SK-N-SH (cell line): ENCODE data around the gene ARHGEF10L. TPM values are rescaled to one million over a fixed set of nuclear protein-coding genes. Genes with fewer than 3 reads are reported as not detected.
A peak's percentile ranks its signal among the peaks of the same experiment; 100 is the strongest.

Experiments
- CTCF ChIA-PET: fragments of 300-600, 350-600 bp; formaldehyde crosslinking; extraction: SDS; loops from one replicate; lab custom pipeline; 2021; lab: Yijun Ruan, JAX
- POLR2A ChIA-PET: fragments of 350-600 bp; sonication (Branson Sonifier 250); formaldehyde crosslinking; extraction: SDS; loops from one replicate; lab custom pipeline; 2020; ENCODE audit warnings: antibody characterized with exemption, inconsistent platforms; lab: Yijun Ruan, JAX
- DNase-seq: peaks from one replicate; pipeline ENCODE4 v3.0.0; 2012
- H2AFZ ChIP-seq: fragments of 200-600 bp; sonication (generic); 2 replicates; pipeline ENCODE4 v1.8.1; 2016; ENCODE audit warnings: antibody characterized with exemption, mild to moderate bottlenecking, low read depth
- H3F3A ChIP-seq: fragments of 200-600 bp; sonication (generic); replicated peaks from 2 replicates; pipeline ENCODE3; 2016; ENCODE audit warnings: antibody characterized with exemption, mild to moderate bottlenecking; ENCODE audit not compliant: insufficient read depth
- H3K27ac ChIP-seq, 2 experiments: fragments of 200-500 bp in 1 of 2; fragments of 200-600 bp in 1 of 2; sonication (Bioruptor generic) in 1 of 2; sonication (generic), shearing (Covaris generic) in 1 of 2; 2 replicates each; pipeline versions ENCODE4 v1.5.1 to v1.6.1; 2014 to 2016; ENCODE audit warnings: low read depth in 2 of 2, inconsistent platforms in 1 of 2, low read length in 1 of 2, mild to moderate bottlenecking in 1 of 2, mixed read lengths in 1 of 2
- H3K27me3 ChIP-seq: fragments of 200-600 bp; sonication (generic), shearing (Covaris generic); 2 replicates; pipeline ENCODE4 v1.6.1; 2016; ENCODE audit warnings: mixed run types; ENCODE audit not compliant: insufficient read depth
- H3K36me3 ChIP-seq, 2 experiments: fragments of 200-500 bp in 1 of 2; fragments of 200-600 bp in 1 of 2; sonication (Bioruptor generic) in 1 of 2; sonication (generic) in 1 of 2; replicated peaks in 1 of 2; 2 replicates each; pipeline versions ENCODE3 to v1.5.1; 2014 to 2016; ENCODE audit warnings: low read length in 1 of 2, mild to moderate bottlenecking in 1 of 2; ENCODE audit not compliant: insufficient read depth in 2 of 2, control insufficient read depth in 1 of 2
- H3K4me1 ChIP-seq, 2 experiments: fragments of 200-500 bp in 1 of 2; fragments of 200-600 bp in 1 of 2; sonication (Bioruptor generic) in 1 of 2; sonication (generic), shearing (Covaris generic) in 1 of 2; 2 replicates each; pipeline versions ENCODE4 v1.5.1 to v1.6.1; 2014 to 2016; ENCODE audit warnings: low read depth in 1 of 2, low read length in 1 of 2, mixed run types in 1 of 2; ENCODE audit not compliant: insufficient read depth in 2 of 2, control insufficient read depth in 1 of 2
- H3K4me2 ChIP-seq: fragments of 200-600 bp; sonication (generic), shearing (Covaris generic); 2 replicates; pipeline ENCODE4 v1.6.1; 2017; ENCODE audit warnings: mixed run types
- H3K4me3 ChIP-seq, 2 experiments: fragments of 200-500 bp in 1 of 2; fragments of 200-600 bp in 1 of 2; sonication (Bioruptor generic) in 1 of 2; sonication (generic), shearing (Covaris generic) in 1 of 2; 2 replicates each; pipeline versions ENCODE4 v1.5.1 to v1.8.1; 2014 to 2016; ENCODE audit warnings: low read depth in 2 of 2, inconsistent platforms in 1 of 2, low read length in 1 of 2, mild to moderate bottlenecking in 1 of 2, mixed read lengths in 1 of 2, moderate library complexity in 1 of 2
- H3K79me2 ChIP-seq: fragments of 200-600 bp; sonication (generic); 2 replicates; pipeline ENCODE4 v1.8.1; 2017; ENCODE audit warnings: mild to moderate bottlenecking; ENCODE audit not compliant: insufficient read depth
- H3K9ac ChIP-seq: fragments of 200-600 bp; sonication (generic); 2 replicates; pipeline ENCODE4 v1.6.1; 2017; ENCODE audit warnings: mixed run types
- H3K9me2 ChIP-seq: fragments of 200-600 bp; sonication (generic); 2 replicates; pipeline ENCODE4 v1.6.1; 2017; ENCODE audit warnings: mixed run types
- H3K9me3 ChIP-seq: fragments of 200-600 bp; sonication (generic); 2 replicates; pipeline ENCODE4 v1.6.1; 2017; ENCODE audit warnings: mixed run types, mild to moderate bottlenecking, moderate library complexity
- H4K20me1 ChIP-seq: fragments of 200-600 bp; sonication (generic); 2 replicates; pipeline ENCODE4 v1.6.1; 2017; ENCODE audit warnings: mild to moderate bottlenecking, mixed run types; ENCODE audit not compliant: insufficient read depth
- CHD2 ChIP-seq: fragments of 150-350 bp; IDR thresholded peaks from 2 replicates; pipeline ENCODE4 v1.6.1; 2018; ENCODE audit warnings: low read length; ENCODE audit not compliant: partially characterized antibody
- ELF1 ChIP-seq: IDR thresholded peaks from 2 replicates; pipeline ENCODE4 v1.4.0; 2012
- EZH2phosphoT487 ChIP-seq: fragments of 200-600 bp; sonication (generic); IDR thresholded peaks from 2 replicates; pipeline ENCODE4 v1.6.1; 2017; ENCODE audit warnings: low read depth, mixed run types, mild to moderate bottlenecking, antibody characterized with exemption, moderate library complexity, borderline replicate concordance
- FOSL2 ChIP-seq: IDR thresholded peaks from 2 replicates; pipeline ENCODE4 v1.4.0; 2012; ENCODE audit warnings: low read depth, mild to moderate bottlenecking, moderate library complexity, borderline replicate concordance
- FOXJ3 ChIP-seq: sonication (generic); formaldehyde crosslinking; IDR thresholded peaks from 2 replicates; pipeline ENCODE4 v1.5.1; 2020; ENCODE audit warnings: mild to moderate bottlenecking, missing genetic modification reagents
- GABPA ChIP-seq: IDR thresholded peaks from 2 replicates; pipeline ENCODE4 v1.4.0; 2012; ENCODE audit warnings: low read depth, mild to moderate bottlenecking
- JUND ChIP-seq: IDR thresholded peaks from 2 replicates; pipeline ENCODE4 v1.4.0; 2012
- MAX ChIP-seq: IDR thresholded peaks from 2 replicates; pipeline ENCODE4 v1.4.0; 2012; ENCODE audit warnings: low read depth
- MXI1 ChIP-seq: IDR thresholded peaks from 2 replicates; pipeline ENCODE4 v1.6.1; 2012; ENCODE audit warnings: mild to moderate bottlenecking, low read depth, low read length, improper control_type of control experiment
- NRF1 ChIP-seq: IDR thresholded peaks from 2 replicates; pipeline ENCODE4 v1.6.1; 2012; ENCODE audit warnings: low read depth, mild to moderate bottlenecking, low read length
- RCOR1 ChIP-seq: fragments of 150-350 bp; IDR thresholded peaks from 2 replicates; pipeline ENCODE4 v1.6.1; 2017; ENCODE audit warnings: antibody characterized with exemption, low read length
- TCF12 ChIP-seq: IDR thresholded peaks from 2 replicates; pipeline ENCODE4 v1.4.0; 2012
- TEAD4 ChIP-seq: IDR thresholded peaks from 2 replicates; pipeline ENCODE4 v1.4.0; 2012; ENCODE audit warnings: mild to moderate bottlenecking, borderline replicate concordance; ENCODE audit not compliant: insufficient read depth
- WGBS: methylation state at CpG from one replicate; pipeline ENCODE4 v1.1.6; 2017; ENCODE audit warnings: low lambda C conversion rate; 5-methylcytosine and 5-hydroxymethylcytosine counted together
- polyA plus RNA-seq, 3 experiments: library from polyadenylated mRNA; depleted of rRNA; stranded (reverse); fragments of >200 nt; gene quantifications; 2 replicates each; pipeline ENCODE4 v1.2.3, GENCODE V29; 2012
- TF ChIP-seq, protein P1 (sequence below): IDR thresholded peaks from 2 replicates; pipeline ENCODE4; 2012
- TF ChIP-seq, protein P2 (sequence below): fragments of 200-600 bp; sonication (generic); IDR thresholded peaks from 2 replicates; pipeline ENCODE4 v1.6.1; 2017; ENCODE audit warnings: antibody characterized with exemption, mild to moderate bottlenecking, moderate library complexity

The ARHGEF10L gene
- polyA plus RNA-seq, 1 of the 3 experiments (the other 2 are of a cell fraction): 12.5 TPM

DNA sequence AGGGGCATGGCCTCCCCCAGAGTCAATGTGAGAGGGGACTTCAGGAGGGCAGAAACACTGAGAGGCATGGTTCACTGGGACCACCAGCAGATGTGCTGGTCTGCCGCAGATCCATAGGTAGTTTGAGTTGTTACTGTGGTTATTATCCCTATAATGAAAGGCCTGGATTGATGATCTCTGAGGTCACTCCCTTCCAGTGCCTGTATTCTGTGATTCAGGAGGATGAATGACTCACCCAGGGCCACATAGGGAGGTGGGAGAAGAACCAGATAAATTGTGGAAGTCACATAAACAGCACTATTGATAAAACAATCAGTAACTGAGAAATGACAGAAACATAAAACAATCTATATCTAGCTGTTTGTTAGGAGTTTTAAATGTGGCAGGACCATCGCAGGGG, 193.0 kb downstream of the ARHGEF10L start:
- ChIA-PET CTCF (interaction anchor here (1.2 to 6.3 kb wide), 2 partner anchors 9 to 71 kb away, joined by 3 to 35 read pairs; no protein-coding TSS in a partner anchor), POLR2A (no interaction called here)
- H3K9me2 ChIP-seq: no peaks in the 10 kb centered on the region
- no peak overlapping the region for H3K27ac ChIP-seq
- H3K27me3 ChIP-seq: no peaks in the 10 kb centered on the region
- no peak overlapping the region for H3K4me3 ChIP-seq
- no peak overlapping the region for H2AFZ ChIP-seq
- no peak for TF ChIP-seq MAX
- TF ChIP-seq, protein P1, sequence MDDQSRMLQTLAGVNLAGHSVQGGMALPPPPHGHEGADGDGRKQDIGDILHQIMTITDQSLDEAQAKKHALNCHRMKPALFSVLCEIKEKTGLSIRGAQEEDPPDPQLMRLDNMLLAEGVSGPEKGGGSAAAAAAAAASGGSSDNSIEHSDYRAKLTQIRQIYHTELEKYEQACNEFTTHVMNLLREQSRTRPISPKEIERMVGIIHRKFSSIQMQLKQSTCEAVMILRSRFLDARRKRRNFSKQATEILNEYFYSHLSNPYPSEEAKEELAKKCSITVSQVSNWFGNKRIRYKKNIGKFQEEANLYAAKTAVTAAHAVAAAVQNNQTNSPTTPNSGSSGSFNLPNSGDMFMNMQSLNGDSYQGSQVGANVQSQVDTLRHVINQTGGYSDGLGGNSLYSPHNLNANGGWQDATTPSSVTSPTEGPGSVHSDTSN: no peak
- TF ChIP-seq EZH2phosphoT487: no peak
- TF ChIP-seq FOSL2: peak; percentile 60
- peak; percentile 28; the same call in 1 of the 2 replicates for TF ChIP-seq JUND
- no peak for TF ChIP-seq FOXJ3
- TF ChIP-seq MXI1: no peak
- no peak for TF ChIP-seq NRF1
- TF ChIP-seq TCF12: peak; percentile 53
- no peak for TF ChIP-seq ELF1
- TF ChIP-seq, protein P2, sequence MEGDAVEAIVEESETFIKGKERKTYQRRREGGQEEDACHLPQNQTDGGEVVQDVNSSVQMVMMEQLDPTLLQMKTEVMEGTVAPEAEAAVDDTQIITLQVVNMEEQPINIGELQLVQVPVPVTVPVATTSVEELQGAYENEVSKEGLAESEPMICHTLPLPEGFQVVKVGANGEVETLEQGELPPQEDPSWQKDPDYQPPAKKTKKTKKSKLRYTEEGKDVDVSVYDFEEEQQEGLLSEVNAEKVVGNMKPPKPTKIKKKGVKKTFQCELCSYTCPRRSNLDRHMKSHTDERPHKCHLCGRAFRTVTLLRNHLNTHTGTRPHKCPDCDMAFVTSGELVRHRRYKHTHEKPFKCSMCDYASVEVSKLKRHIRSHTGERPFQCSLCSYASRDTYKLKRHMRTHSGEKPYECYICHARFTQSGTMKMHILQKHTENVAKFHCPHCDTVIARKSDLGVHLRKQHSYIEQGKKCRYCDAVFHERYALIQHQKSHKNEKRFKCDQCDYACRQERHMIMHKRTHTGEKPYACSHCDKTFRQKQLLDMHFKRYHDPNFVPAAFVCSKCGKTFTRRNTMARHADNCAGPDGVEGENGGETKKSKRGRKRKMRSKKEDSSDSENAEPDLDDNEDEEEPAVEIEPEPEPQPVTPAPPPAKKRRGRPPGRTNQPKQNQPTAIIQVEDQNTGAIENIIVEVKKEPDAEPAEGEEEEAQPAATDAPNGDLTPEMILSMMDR: no peak
- WGBS: 27% methylated on average over 2 of the region's 2 CpGs
- H3K4me2 ChIP-seq: no peak overlapping the region
- H3K79me2 ChIP-seq: no peaks in the 10 kb centered on the region
- H3K4me1 ChIP-seq: peaks cover 0 to 18% of the 10 kb centered on the region in 2 experiments; a peak in 1 of 4 replicates
- no peaks in the 10 kb centered on the region for H3K9me3 ChIP-seq
- H3F3A ChIP-seq: no peaks in the 10 kb centered on the region
- no peaks in the 10 kb centered on the region for H3K36me3 ChIP-seq
- no peaks in the 10 kb centered on the region for H4K20me1 ChIP-seq
- DNase-seq: no peak
- no peak overlapping the region for H3K9ac ChIP-seq

DNA sequence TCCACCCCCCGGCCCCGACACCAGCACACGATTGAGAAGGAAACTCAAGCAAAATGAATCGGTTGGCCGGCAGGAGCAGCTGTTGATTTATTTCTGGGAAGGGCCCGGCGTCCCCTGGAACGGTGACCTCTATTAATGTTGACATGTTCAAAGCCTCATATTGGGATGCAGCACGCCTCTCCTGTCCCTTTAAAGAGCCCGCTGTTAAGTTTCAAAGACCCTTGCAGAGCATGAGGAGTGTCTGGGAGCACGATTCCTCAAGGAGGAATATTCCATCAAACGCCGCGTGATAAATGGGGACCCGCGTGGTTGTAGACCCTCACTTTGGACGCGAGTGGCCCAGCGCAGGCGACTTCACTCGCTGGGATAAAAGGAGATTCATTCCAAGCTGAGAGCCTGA, 194.2 kb downstream of the ARHGEF10L start:
- Histone ChIP-seq H3F3A (no peaks in the 10 kb centered on the region), H3K36me3 (no peaks in the 10 kb centered on the region), H4K20me1 (no peaks in the 10 kb centered on the region), H3K9ac (no peak overlapping the region), H3K27ac (no peak overlapping the region), H2AFZ (no peak overlapping the region), H3K79me2 (no peaks in the 10 kb centered on the region), H3K4me3 (no peak overlapping the region), H3K9me3 (no peaks in the 10 kb centered on the region), H3K4me2 (no peak overlapping the region), H3K9me2 (no peaks in the 10 kb centered on the region), H3K27me3 (no peaks in the 10 kb centered on the region), H3K4me1 (peaks cover 0 to 18% of the 10 kb centered on the region in 2 experiments; a peak in 1 of 4 replicates)
- POLR2A ChIA-PET: no interaction called here
- CTCF ChIA-PET: interaction anchor here (1.0 to 6.3 kb wide), 3 partner anchors 35 to 79 kb away, joined by 3 to 35 read pairs (median 3); no protein-coding TSS in a partner anchor
- TF ChIP-seq GABPA (no peak), TCF12 (no peak), RCOR1 (no peak), TEAD4 (no peak), EZH2phosphoT487 (no peak), CHD2 (no peak)
- TF ChIP-seq, protein P1: no peak
- DNase-seq: no peak
- 86% methylated on average over 21 of the region's 21 CpGs for WGBS
